Renal cortex interstitium (tissue), 11 donors: ENCODE results near the gene HIPK2. TPM values are rescaled to one million over a fixed set of nuclear protein-coding genes. Genes with fewer than 3 reads are reported as not detected.

ENCODE experiments used
- DNase-seq, 11 donors: peaks; one replicate each; pipeline ENCODE4 v3.0.0-alpha.2; 2013; ENCODE audit warnings: low read depth in 9 of 11, low spot score in 4 of 11; ENCODE audit errors: extremely low read depth in 1 of 11
- polyA plus RNA-seq, 3 donors: library from polyadenylated mRNA; unstranded; fragments of 120-200 nt; gene quantifications; one replicate each; pipeline ENCODE4 v1.2.1, GENCODE V29; 2013; ENCODE audit not compliant: insufficient read length in 3 of 3

Gene HIPK2
- polyA plus RNA-seq, 3 donors, result 95.7 to 105 (median 99.3) TPM

GRCh38 chr7:139743267-139743966, 34.4 kb downstream of the HIPK2 start:
- no peak for DNase-seq

GRCh38 chr7:139741789-139742344, 35.9 kb downstream of the HIPK2 start:
- DNase-seq, result no peak

GRCh38 chr7:139741239-139741638, 36.6 kb downstream of the HIPK2 start:
- no peak for DNase-seq

- DNase-seq, result no peak
Measured at GRCh38 chr7:139739863-139740597, 37.8 kb downstream of the HIPK2 start.

GRCh38 chr7:139738772-139739171, 39.0 kb downstream of the HIPK2 start:
- no peak for DNase-seq

- no peak for DNase-seq
Measured at GRCh38 chr7:139738101-139738489, 39.7 kb downstream of the HIPK2 start.

GRCh38 chr7:139737221-139738100, 40.3 kb downstream of the HIPK2 start:
- DNase-seq, result no peak

GRCh38 chr7:139735912-139736595, 41.7 kb downstream of the HIPK2 start:
- DNase-seq, result no peak

- no peak for DNase-seq
Measured at GRCh38 chr7:139735466-139735865, 42.3 kb downstream of the HIPK2 start.

- DNase-seq, result no peak
Measured at GRCh38 chr7:139734395-139734794, 43.4 kb downstream of the HIPK2 start.

GRCh38 chr7:139733751-139734150, 44.0 kb downstream of the HIPK2 start:
- DNase-seq, result no peak

GRCh38 chr7:139732471-139733167, 45.2 kb downstream of the HIPK2 start:
- no peak for DNase-seq

GRCh38 chr7:139731802-139732470, 45.9 kb downstream of the HIPK2 start:
- DNase-seq, result no peak

GRCh38 chr7:139730746-139731612, 46.8 kb downstream of the HIPK2 start:
- DNase-seq, result no peak

- no peak for DNase-seq
Measured at GRCh38 chr7:139728203-139728602, 49.6 kb downstream of the HIPK2 start.

- DNase-seq, result no peak
Measured at GRCh38 chr7:139727151-139727705, 50.6 kb downstream of the HIPK2 start.

- DNase-seq, result no peak
Measured at GRCh38 chr7:139726485-139726869, 51.3 kb downstream of the HIPK2 start.
